ENCODE measurements around the gene SLC23A2.
A peak's percentile ranks its signal among the peaks of the same experiment; 100 is the strongest.
"Not testable (repeated sequence)": the region's sequence is repeated elsewhere in the genome, so short reads cannot be mapped to it uniquely, and the experiment has no call there.

Gene SLC23A2

DNA sequence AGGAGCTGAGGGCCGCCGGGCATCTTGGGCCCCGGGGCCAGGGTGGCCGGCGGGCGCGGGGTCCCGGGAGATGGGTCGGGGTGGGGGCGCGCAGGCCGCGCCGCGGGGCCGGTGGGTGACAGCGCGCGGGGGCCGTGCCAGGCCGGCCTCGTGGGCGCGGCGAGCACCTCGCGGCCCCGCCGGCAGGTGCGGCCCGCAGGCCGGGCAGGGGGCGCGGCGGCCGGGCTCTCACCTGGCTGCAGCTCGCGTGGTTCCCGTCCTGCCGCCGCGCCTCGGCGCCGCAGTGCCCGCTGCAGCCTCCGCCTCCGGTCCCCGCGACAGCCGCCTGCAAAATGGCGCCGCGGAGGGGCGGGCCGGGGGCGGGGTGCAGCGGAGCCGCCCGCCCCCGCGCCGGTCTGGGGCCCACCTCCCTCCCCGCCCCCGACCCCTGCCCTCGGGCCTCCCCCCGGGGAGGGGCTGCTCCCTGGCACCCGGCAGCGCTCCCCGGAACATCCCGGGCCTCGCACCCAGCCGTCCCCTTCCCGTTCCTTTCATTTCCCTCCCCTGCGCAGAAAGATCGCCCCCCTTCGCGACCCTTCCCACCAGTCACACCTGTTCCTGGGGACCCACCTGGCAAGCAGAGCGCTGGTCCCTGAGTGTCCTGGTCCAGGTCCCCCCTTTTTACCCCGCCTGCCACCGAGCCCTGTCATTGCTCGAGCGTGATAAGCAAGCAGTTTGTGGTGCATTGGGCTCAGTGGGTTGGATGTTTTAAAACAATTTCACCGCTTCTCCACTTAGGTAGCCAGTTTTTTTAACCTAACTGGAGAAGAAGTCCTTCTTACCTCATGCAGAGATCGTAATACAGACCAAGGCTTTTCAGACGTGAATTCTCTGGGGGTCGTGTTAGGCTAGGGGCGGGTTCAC lies at the start of gene SLC23A2:
Gene SLC23A2, minus strand, starts transcription at position 337 of the 903 bp plus-strand sequence. CDS start 68,948 bp downstream, outside the sequence.
- peak; percentile 75 for DNase-seq

DNA sequence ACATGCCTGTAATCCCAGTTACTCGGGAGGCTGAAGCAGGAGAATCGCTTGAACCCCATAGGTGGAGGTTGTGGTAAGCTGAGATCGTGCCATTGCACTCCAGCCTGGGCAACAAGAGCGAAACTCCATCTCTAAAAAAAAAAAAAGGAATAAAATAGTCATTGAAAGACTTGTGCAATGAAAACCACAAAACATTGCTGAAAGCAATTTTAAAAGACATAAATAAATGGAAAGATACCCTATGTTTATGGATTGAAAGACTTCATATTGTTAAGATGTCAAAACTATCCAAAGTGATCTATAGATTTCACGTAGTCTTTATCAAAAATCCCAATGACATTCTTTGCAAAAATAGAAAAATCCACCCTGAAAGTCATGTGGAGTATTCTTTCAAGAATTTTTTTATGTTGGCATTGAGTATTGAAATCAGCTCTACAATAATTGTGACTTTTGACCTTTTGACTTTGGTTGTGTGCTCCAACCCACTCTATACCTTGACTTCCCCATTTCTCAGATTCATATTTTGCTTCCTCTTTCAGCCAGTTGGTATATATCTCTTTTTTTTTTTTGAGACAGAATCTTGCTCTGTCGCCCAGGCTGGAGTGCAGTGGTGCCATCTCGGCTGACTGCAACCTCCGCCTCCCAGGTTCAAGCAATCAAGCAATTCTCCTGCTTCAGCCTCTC lies 45.5 kb upstream of the SLC23A2 start:
- DNase-seq, result peak; percentile 32

DNA sequence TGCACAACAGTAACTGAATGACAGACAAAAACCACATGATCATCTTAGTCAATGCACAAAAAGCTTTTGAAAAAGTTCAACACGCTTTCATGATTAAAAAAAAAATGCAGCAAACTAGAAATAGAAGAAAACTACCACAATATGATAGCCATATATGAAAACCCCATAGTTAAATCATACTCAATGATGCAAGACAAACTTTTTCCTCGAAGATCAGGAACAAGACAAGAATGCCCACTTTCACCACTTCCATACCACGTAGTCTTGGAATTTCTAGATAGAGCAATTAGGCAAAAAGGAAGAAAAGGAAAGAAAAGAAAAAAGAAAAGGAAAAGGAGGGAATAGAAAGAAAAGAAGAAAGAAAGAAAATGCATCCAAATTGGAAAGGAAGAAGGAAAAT lies 44.6 kb upstream of the SLC23A2 start:
- no peak for DNase-seq

DNA sequence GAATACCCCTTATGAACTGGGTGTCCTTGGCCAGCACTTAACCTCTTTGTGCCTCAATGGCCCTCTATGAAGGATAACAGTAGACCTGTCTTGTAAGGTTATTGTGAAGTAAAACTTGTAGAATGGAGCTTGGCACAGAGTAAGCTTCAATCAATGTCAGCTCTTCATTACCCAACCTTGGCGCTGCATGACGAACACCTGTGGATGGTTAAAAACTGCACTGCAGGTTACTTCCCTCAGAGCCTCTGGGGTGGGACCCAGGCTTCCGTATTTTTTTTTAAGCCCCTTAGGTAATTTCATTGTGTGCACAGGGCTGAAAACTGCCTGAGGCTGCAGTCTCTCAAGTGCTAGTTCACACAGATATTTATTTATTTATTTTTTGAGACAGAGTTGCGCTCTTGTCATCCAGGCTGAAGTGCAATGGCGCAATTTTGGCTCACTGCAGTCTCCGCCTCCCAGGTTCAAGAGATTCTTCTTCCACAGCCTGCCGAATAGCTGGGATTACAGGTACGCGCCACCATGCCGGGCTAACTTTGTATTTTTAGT lies 42.8 kb upstream of the SLC23A2 start:
- DNase-seq, result no peak

DNA sequence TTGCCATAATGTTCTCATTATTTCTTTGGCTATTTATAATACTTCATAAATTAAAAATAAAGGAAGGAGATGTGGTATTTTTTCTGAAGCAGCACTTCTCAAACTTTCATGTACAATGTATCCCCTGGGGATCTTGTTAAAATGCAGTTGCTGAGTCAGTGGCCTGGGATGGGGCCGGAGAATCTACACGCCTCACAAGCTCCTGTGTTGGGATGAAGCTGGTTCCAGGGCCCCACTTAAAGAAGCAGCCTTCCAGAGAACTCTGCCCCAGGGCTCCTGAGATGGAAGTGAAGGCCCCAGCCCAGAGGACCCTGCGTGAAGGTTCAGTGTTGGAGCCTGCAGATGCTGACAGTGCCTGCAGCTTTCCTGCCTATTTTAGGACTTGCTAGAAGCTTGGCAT lies 40.1 kb upstream of the SLC23A2 start:
- no peak for DNase-seq

DNA sequence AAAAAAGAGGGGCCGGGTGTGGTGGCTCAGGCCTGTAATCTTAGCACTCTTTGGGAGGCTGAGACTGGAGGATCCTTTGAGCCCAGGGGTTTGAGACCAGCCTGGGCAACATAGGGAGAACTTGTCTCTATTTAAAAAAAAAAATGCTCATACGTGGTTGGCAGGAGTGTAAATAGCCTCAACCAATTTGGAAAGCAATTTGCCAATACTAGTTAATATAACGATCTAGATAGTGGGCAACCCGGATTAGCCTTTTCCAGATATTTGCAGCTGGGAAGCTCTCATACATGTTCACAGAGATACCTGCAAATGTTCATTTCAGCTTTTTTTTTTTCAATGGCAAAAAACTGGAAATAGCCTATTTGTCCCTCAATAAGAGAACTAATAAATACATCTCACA lies 39.0 kb upstream of the SLC23A2 start:
- no peak for DNase-seq

DNA sequence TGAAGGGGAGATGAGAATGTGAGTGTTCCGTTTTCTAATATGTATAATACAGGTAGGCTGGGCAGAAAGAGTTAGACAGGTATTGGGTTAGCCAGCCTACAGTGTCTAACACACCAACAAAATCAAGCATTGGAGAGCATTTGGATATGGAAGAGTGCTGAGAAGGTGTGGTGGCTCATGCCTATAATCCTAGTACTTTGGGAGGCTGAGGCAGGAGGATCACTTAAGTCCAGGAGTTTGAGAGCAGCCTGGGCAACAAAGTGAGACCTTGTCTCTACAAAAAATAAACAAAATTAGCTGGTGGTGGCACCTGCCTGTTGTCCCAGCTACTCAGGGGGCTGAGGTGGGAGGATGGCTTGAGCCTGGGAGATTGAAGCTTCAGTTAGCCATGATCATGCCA lies 38.6 kb upstream of the SLC23A2 start:
- DNase-seq, result no peak

DNA sequence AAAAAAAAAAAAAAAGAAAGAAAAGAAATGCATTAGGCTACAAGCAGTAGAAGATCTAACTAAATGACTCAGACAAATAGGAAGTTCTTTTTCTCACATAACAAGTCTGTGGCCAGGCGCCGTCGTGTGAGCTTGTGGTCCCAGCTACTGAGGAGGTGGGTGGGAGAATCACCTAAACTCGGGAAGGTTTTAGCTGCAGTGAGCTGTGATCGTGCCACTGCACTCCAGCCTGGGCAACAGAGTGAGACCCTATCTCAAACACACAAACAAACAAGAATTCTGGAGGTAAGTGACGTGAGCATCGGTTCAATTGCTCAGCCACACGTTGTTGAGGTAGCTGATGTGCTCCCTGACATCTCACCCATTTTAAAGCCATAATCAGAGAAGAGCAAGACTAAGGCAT lies 37.9 kb upstream of the SLC23A2 start:
- DNase-seq, result no peak

DNA sequence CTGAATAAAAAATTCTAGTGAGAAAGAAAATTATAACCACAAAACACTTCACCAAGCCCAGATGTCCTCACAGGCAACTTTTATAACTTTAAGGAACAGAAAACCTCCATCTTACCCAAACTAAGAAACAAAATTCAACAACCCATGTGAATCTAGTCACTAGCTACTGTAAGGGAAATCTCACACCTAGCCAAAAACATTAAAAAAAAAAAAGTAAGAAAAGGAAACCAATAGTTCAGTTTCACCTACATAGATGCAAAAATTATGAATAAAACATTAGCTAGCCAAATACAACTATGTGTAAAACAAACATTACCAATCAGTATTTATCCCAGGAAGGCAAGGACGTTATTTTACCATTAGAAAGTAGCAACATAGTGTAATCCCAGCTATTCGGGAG lies 35.5 kb upstream of the SLC23A2 start:
- DNase-seq, result no peak

DNA sequence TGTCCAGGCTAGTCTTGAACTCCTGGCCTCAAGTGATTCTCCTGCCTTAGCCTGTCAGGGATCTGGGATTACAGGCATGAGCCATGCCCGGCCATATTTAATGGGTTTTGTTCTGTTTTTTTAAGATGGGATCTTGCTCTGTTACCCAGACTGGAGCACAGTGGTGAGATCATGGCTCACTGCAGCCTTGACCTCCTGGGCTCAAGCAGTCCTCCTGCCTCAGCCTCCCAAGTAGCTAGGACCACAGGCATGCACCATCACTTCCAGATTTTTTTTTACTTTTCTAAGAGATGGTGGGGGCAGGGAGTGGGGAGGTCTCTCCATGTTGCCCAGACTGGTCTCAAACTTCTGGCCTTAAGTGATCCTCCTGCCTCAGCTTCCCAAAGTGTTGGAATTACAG lies 34.2 kb upstream of the SLC23A2 start:
- not testable (repeated sequence) for DNase-seq

DNA sequence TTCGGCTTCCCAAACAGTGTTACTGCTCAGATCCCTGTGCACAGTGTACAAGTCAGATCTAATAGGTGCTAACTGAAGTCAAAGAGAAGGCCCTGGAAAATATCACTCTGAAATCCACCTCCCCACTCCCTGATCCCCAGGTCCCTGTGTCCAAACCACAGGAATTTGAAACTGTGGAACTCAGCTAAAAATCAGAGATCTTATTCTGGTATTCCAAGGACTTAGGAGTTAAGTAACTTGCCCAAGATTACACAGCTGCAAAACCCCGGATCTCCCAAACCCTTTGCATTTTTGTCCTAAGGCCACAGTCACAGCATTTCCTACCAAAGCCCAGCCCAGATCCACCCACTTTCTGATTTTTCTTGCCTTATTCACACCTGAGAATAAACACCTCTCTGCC lies 32.3 kb upstream of the SLC23A2 start:
- no peak for DNase-seq

DNA sequence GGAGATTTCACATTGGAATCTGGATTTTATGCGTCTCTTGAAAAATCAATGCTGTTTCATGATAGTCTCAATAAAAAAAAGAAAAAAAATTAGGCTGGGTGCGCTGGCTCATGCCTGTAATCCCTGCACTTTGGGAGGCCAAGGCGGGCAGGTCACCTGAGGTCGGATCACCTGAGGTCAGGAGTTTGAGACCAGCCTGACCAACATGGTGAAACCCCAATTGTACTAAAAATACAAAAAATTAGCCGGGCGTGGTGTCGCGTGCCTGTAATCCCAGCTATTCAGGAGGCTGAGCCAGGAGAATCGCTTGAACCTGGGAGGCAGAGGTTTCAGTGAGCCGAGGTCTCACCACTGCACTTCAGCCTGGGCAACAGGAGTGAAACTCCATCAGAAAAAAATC lies 30.4 kb upstream of the SLC23A2 start:
- not testable (repeated sequence) for DNase-seq

DNA sequence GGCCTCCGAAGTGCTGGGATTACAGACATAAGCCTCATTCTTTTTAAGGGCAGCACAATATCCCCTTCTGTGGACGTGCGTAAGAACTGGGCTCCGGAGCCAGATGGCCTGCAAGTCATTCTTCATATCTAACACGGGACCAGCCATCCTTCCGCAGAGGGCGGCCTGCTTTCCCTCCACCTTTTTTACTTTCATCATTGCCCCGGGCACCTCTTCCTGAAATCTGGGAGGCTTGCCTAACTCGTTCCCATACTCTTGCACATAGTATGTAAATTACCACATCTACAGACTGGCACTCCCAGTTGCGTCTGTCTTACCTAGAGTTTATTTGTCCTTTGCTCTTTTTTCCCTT lies 29.9 kb upstream of the SLC23A2 start:
- DNase-seq, result no peak

DNA sequence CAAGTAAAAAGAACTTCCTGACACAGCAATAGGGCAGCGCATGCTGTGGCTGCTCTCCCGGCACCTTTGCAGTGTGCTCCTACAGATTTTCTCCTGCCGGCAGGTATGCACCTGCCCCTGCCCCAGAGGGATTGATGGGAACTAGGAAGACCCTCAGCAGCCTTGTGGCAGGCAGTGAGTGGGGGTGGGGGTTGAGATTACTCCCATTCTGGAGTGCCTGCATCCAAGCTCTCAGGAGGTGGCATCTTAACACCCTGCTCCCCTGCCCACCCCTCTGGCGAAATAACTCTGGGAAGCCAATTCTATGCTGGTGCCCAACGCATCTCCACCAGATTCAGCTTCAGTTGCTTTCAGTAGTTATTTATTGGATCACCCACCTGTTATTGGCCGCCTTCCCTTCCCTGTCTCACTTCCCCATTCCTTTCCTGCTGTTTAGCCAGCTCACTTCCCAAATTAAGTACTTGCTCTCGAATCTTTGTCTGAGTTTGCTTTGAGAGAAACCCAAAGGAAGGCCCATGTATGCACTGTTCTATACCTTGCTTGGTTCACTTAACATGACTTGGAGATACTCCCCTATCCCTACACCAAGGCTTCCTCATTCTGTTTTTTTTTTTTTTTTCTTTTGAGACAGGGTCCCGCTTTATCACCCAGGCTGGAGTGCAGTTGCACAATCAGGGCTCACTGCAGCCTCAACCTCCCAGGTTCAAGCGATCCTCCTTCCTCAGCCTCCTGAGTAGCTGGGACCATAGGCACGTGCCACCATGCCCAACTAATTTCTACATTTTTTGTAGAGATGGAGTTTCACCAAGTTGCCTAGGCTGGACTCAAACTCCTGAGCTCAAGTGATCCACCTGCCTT lies 29.3 kb upstream of the SLC23A2 start:
- DNase-seq, result no peak

DNA sequence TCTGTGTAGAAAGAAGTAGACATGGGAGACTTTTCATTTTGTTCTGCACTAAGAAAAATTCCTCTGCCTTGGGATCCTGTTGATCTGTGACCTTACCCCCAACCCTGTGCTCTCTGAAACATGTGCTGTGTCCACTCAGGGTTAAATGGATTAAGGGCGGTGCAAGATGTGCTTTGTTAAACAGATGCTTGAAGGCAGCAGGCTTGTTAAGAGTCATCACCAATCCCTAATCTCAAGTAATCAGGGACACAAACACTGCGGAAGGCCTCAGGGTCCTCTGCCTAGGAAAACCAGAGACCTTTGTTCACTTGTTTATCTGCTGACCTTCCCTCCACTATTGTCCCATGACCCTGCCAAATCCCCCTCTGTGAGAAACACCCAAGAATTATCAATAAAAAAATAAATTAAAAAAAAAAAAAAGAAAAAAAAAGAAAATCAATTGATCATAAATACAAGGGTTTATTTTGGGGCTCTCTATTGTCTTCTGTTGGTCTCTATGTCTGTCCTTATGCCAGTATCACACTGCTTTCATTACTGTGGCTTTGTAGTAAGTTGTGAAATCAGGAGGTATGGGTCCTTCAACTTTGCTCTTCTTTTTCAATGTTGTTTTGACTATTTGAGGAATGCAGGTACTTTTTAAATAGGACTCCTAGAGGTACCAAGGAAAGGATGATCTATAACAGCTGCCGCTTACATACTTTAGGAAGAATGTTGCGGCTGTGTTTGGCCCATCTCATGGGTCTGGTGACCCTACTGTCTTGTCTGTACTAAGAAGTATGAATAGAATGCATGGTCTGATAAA lies 27.1 kb upstream of the SLC23A2 start:
- not testable (repeated sequence) for DNase-seq

DNA sequence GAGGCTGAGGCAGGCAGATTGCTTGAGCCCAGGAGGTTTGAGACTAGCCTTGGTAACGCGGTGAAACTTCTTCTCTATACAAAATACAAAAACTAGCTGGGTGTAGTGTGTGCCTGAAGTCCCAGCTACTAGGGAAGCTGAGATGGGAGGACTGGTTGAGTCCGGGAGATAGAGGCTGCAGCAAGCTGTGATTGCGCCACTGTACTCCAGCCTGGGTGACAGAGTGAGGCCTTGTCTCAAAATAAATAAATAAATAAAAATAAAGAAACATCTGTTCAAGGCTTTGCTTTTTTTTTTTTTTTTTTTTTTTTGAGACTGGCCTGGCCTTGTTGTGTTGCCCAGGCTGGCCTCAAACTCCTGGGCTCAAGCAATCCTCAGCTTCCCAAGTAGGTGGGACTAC lies 23.7 kb upstream of the SLC23A2 start:
- no peak for DNase-seq

DNA sequence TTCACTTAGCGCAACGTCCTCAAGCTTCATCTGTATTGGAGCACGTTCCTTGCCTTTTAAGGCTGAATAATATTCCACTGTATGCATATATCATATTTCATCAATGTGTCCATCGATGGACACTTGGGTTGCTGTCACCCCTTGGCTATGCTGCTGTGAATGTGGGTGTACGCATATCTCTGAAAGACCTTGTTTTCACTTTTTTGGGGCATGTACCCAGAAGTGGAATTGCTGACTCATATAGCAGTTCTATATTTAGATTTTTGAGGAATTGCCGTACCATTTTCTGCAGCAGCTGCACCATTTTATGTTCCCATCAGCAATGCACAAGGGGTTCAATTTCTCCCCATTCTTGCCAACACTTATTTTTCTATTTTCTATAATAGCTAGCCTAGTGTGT lies 22.8 kb upstream of the SLC23A2 start:
- DNase-seq, result no peak

DNA sequence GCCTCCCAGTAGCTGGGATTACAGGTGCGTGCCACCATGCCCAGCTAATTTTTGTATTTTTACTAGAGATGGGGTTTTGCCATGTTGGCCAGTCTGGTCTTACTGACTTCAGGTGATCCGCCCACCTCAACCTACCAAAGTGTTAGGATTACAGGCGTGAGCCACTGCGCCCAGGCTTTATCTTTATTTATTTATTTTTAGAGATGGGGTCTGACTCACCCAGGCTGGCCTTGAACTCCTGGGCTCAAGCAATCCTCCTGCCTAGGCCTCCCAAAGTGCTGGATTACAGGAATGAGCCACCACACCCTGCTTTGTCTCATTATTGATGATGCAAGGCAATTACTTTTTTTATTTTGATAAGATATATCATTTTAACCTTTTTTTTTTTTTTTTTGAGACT lies 21.9 kb upstream of the SLC23A2 start:
- DNase-seq, result not testable (repeated sequence)

DNA sequence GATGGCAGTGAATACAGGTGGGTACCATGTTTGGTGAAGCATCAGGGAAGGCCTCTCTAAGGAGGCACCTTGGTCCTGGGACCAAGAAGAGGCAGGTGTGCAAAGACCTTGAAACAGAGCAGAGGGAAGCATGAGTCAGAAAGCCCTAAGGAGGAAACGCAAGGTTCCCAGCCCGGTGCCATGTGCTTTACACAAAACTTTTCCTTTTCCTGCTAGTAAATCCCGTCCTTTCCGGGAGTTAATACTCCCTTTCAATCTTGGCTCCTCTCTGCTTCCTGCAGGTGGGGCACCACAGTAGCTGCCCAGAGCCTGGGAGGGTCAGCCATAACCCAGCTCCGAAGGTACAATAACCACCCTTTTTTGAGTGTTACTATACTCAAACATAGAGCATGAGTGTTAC lies 19.4 kb upstream of the SLC23A2 start:
- no peak for DNase-seq

DNA sequence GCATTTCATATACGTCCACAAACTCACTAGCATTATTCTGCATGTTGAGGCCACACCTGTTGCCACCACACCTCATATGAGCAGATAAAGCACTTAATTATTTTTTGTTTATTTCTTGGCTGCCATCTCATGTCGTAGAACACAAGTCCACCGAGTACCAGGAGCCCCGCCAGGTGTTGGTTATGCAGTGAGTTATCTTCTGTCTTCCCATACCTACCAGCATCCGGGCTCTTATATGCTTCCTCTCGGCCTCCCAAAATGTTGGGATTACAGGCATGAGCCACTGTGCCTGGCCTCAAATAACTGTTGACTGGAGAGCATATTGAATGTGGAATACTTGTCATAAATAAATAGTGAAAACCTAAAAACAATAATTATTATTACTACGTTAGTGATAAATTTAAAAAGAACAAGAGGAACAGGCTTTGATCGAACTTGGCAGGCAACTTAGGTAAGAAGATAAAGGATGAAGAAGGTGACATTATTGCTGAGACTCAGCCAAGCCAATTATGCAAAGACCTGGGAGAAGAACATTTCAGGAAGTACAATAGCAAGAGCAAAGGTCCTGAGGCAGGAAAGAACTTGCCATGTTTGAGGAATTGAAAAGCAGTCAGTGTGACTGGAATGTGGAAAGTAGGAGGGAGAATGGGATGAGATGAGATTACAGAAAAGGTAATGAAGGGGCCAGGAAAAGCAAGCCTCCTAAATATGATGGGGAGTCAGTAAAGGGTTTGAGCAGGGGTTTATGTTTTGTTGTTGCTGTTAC lies 12.6 kb upstream of the SLC23A2 start:
- DNase-seq, result no peak

DNA sequence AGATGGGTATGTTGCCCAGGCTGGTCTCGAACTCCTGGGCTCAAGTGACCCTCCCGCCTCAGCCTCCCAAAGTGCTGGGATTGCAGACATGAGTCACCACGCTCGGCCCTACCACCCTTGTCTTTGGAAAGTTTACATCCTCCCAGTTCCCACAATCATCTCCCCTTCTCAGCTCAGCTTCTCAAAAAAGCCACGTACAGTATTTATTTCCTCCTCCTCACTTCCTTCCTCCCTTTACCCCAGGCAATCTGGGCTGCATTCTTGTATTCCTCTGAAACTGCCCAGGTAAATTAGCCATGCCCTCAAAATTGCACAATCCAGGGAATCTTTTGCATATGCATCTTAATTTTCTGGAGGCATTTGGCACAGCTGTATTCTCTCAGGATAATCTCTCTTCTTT lies 7.4 kb upstream of the SLC23A2 start:
- no peak for DNase-seq

DNA sequence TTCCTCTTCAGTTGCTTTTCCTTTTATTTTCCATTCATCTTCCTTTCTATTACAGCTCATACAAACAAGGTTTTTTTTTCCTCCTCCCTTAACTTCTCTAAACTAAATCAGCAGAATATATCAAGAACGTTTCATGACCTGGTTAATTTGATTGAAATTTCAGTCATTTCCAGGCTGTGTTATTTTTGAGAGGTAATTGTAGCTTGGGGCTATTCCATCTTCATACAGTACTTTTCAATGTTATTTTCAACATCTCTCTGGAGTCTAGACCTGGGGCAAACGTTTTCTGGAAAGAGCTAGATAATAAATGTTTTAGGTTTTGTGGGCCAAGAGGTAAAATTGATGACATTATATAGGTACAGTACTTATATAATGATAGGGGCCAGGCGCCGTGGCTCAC lies 4.0 kb upstream of the SLC23A2 start:
- no peak for DNase-seq
